ENCODE results near the gene UBASH3A. TPM values are rescaled to one million over a fixed set of nuclear protein-coding genes. Genes with fewer than 3 reads are reported as not detected.

The UBASH3A gene
- 1.7 TPM for polyA plus RNA-seq (2013)

- Histone ChIP-seq H3K4me3 (ENCODE audit: control insufficient read depth in 1 of 7, extremely low read depth in 1 of 7, insufficient read depth in 4 of 7, low read depth in 2 of 7, low read length in 6 of 7) (peak within 1 kb of the TSS in 1 of 7 experiments; percentile 1), H3K27me3 (replicated peaks in 2 of 5; ENCODE audit: control insufficient read depth in 4 of 5, insufficient read depth in 5 of 5, low read length in 4 of 5) (no peaks in the 10 kb centered on the region), H3K4me1 (ENCODE audit: control extremely low read depth in 1 of 4, control insufficient read depth in 4 of 4, insufficient read depth in 4 of 4, low read length in 3 of 4) (peaks cover 0 to 9% (median 4%) of the 10 kb centered on the region in 4 experiments), H3K27ac (ENCODE audit: insufficient read depth in 1 of 2, low read depth in 1 of 2, low read length in 2 of 2, poor library complexity in 1 of 2, severe bottlenecking in 2 of 2) (peak within 1 kb of the TSS in 1 of 2 experiments; percentile 14), H3K9me3 (ENCODE audit: control extremely low read depth in 1 of 5, control insufficient read depth in 4 of 5, insufficient read depth in 2 of 5, low read depth in 1 of 5, low read length in 4 of 5) (peaks cover 0 to 9% (median 0%) of the 10 kb centered on the region in 5 experiments), H3K36me3 (ENCODE audit: control insufficient read depth in 4 of 4, insufficient read depth in 4 of 4, low read length in 3 of 4) (no peaks in the 10 kb centered on the region)
- DNase-seq = peak; percentile 40 to 71 (median 54)
- POLR2A ChIA-PET = no interaction called here
- CTCF ChIA-PET = interaction anchor here (0.9 to 2.2 kb wide), 5 partner anchors 9 to 36 kb away, joined by 3 to 9 read pairs (median 4); no protein-coding TSS in a partner anchor
- WGBS (ENCODE audit: insufficient coverage) = 59% methylated on average over 19 of the region's 21 CpGs
Measured at GRCh38 chr21:42403611-42404231, at the start of gene UBASH3A. Gene UBASH3A, plus strand, starts transcription at chr21:42403902. Its CDS starts 44 bp downstream, at chr21:42403946.

GRCh38 chr21:42356046-42356445 lies 47.7 kb upstream of the UBASH3A start:
- WGBS (ENCODE audit: insufficient coverage) = 100% methylated on average over 2 of the region's 2 CpGs
- Histone ChIP-seq H3K27me3 (replicated peaks in 2 of 5; ENCODE audit: control insufficient read depth in 4 of 5, insufficient read depth in 5 of 5, low read length in 4 of 5) (peaks cover 0 to 2% (median 0%) of the 10 kb centered on the region in 5 experiments), H3K9me3 (ENCODE audit: control extremely low read depth in 1 of 5, control insufficient read depth in 4 of 5, insufficient read depth in 2 of 5, low read depth in 1 of 5, low read length in 4 of 5) (peaks cover 0 to 23% (median 14%) of the 10 kb centered on the region in 5 experiments), H3K4me1 (ENCODE audit: control extremely low read depth in 1 of 4, control insufficient read depth in 4 of 4, insufficient read depth in 4 of 4, low read length in 3 of 4) (no peaks in the 10 kb centered on the region), H3K36me3 (ENCODE audit: control insufficient read depth in 4 of 4, insufficient read depth in 4 of 4, low read length in 3 of 4) (no peaks in the 10 kb centered on the region), H3K4me3 (ENCODE audit: control insufficient read depth in 1 of 7, extremely low read depth in 1 of 7, insufficient read depth in 4 of 7, low read depth in 2 of 7, low read length in 6 of 7) (no peak overlapping the region), H3K27ac (ENCODE audit: insufficient read depth in 1 of 2, low read depth in 1 of 2, low read length in 2 of 2, poor library complexity in 1 of 2, severe bottlenecking in 2 of 2) (no peak overlapping the region)
- CTCF ChIA-PET = no interaction called here
- DNase-seq = no peak
- POLR2A ChIA-PET = no interaction called here

- 82% methylated on average over 6 of the region's 6 CpGs for whole genome bisulfite sequencing (ENCODE audit: insufficient coverage)
- Histone ChIP-seq H3K4me1 (ENCODE audit: control extremely low read depth in 1 of 4, control insufficient read depth in 4 of 4, insufficient read depth in 4 of 4, low read length in 3 of 4) (no peaks in the 10 kb centered on the region), H3K9me3 (ENCODE audit: control extremely low read depth in 1 of 5, control insufficient read depth in 4 of 5, insufficient read depth in 2 of 5, low read depth in 1 of 5, low read length in 4 of 5) (peaks cover 0 to 23% (median 14%) of the 10 kb centered on the region in 5 experiments), H3K36me3 (ENCODE audit: control insufficient read depth in 4 of 4, insufficient read depth in 4 of 4, low read length in 3 of 4) (no peaks in the 10 kb centered on the region), H3K4me3 (ENCODE audit: control insufficient read depth in 1 of 7, extremely low read depth in 1 of 7, insufficient read depth in 4 of 7, low read depth in 2 of 7, low read length in 6 of 7) (no peak overlapping the region), H3K27ac (ENCODE audit: insufficient read depth in 1 of 2, low read depth in 1 of 2, low read length in 2 of 2, poor library complexity in 1 of 2, severe bottlenecking in 2 of 2) (no peak overlapping the region), H3K27me3 (replicated peaks in 2 of 5; ENCODE audit: control insufficient read depth in 4 of 5, insufficient read depth in 5 of 5, low read length in 4 of 5) (peaks cover 0 to 4% (median 0%) of the 10 kb centered on the region in 5 experiments)
- no peak for DNase-seq
- POLR2A ChIA-PET = no interaction called here
- CTCF ChIA-PET = interaction anchor here (1.1 kb wide), 1 partner anchor 13 kb away, joined by 3 read pairs; no protein-coding TSS in a partner anchor
Measured at GRCh38 chr21:42356650-42357049, 47.1 kb upstream of the UBASH3A start.

- CTCF ChIA-PET = interaction anchor here (1.1 to 1.4 kb wide), 3 partner anchors 12 to 89 kb away, joined by 3 to 4 read pairs (median 3); no protein-coding TSS in a partner anchor
- DNase-seq = no peak
- POLR2A ChIA-PET = no interaction called here
Measured at GRCh38 chr21:42357307-42357706, 46.4 kb upstream of the UBASH3A start.

GRCh38 chr21:42358261-42358660 lies 45.4 kb upstream of the UBASH3A start:
- no peaks in the 10 kb centered on the region for H3K36me3 ChIP-seq (ENCODE audit: control insufficient read depth in 4 of 4, insufficient read depth in 4 of 4, low read length in 3 of 4)
- peaks cover 0 to 23% (median 14%) of the 10 kb centered on the region in 5 experiments for H3K9me3 ChIP-seq (ENCODE audit: control extremely low read depth in 1 of 5, control insufficient read depth in 4 of 5, insufficient read depth in 2 of 5, low read depth in 1 of 5, low read length in 4 of 5)
- peaks cover 0 to 6% (median under 1%) of the 10 kb centered on the region in 5 experiments for H3K27me3 ChIP-seq (replicated peaks in 2 of 5; ENCODE audit: control insufficient read depth in 4 of 5, insufficient read depth in 5 of 5, low read length in 4 of 5)
- ChIA-PET POLR2A (no interaction called here), CTCF (interaction anchor here (1.3 to 1.4 kb wide), 2 partner anchors 23 to 88 kb away, joined by 3 to 4 read pairs; no protein-coding TSS in a partner anchor)
- no peak for DNase-seq
- no peaks in the 10 kb centered on the region for H3K4me1 ChIP-seq (ENCODE audit: control extremely low read depth in 1 of 4, control insufficient read depth in 4 of 4, insufficient read depth in 4 of 4, low read length in 3 of 4)
- no peak overlapping the region for H3K27ac ChIP-seq (ENCODE audit: insufficient read depth in 1 of 2, low read depth in 1 of 2, low read length in 2 of 2, poor library complexity in 1 of 2, severe bottlenecking in 2 of 2)
- 97% methylated on average over 12 of the region's 12 CpGs for WGBS (ENCODE audit: insufficient coverage)
- H3K4me3 ChIP-seq (ENCODE audit: control insufficient read depth in 1 of 7, extremely low read depth in 1 of 7, insufficient read depth in 4 of 7, low read depth in 2 of 7, low read length in 6 of 7) = no peak overlapping the region

More at GRCh38 chr21:42357307-42357706, 46.4 kb upstream of the UBASH3A start:
- Histone ChIP-seq H3K4me3 (ENCODE audit: control insufficient read depth in 1 of 7, extremely low read depth in 1 of 7, insufficient read depth in 4 of 7, low read depth in 2 of 7, low read length in 6 of 7) (no peak overlapping the region), H3K27me3 (replicated peaks in 2 of 5; ENCODE audit: control insufficient read depth in 4 of 5, insufficient read depth in 5 of 5, low read length in 4 of 5) (peaks cover 0 to 6% (median 0%) of the 10 kb centered on the region in 5 experiments), H3K27ac (ENCODE audit: insufficient read depth in 1 of 2, low read depth in 1 of 2, low read length in 2 of 2, poor library complexity in 1 of 2, severe bottlenecking in 2 of 2) (no peak overlapping the region), H3K4me1 (ENCODE audit: control extremely low read depth in 1 of 4, control insufficient read depth in 4 of 4, insufficient read depth in 4 of 4, low read length in 3 of 4) (no peaks in the 10 kb centered on the region), H3K36me3 (ENCODE audit: control insufficient read depth in 4 of 4, insufficient read depth in 4 of 4, low read length in 3 of 4) (no peaks in the 10 kb centered on the region), H3K9me3 (ENCODE audit: control extremely low read depth in 1 of 5, control insufficient read depth in 4 of 5, insufficient read depth in 2 of 5, low read depth in 1 of 5, low read length in 4 of 5) (peaks cover 0 to 23% (median 14%) of the 10 kb centered on the region in 5 experiments)
- WGBS (ENCODE audit: insufficient coverage) = no CpG with 5 or more reads among the region's 3 CpGs

GRCh38 chr21:42358937-42359336 lies 44.8 kb upstream of the UBASH3A start:
- ChIA-PET CTCF (no interaction called here), POLR2A (no interaction called here)
- H3K27ac ChIP-seq (ENCODE audit: insufficient read depth in 1 of 2, low read depth in 1 of 2, low read length in 2 of 2, poor library complexity in 1 of 2, severe bottlenecking in 2 of 2) = no peak overlapping the region

GRCh38 chr21:42360317-42360716 lies 43.4 kb upstream of the UBASH3A start:
- peaks cover 0 to 6% (median 2%) of the 10 kb centered on the region in 5 experiments for H3K27me3 ChIP-seq (replicated peaks in 2 of 5; ENCODE audit: control insufficient read depth in 4 of 5, insufficient read depth in 5 of 5, low read length in 4 of 5)
- peaks cover 0 to 22% (median 13%) of the 10 kb centered on the region in 5 experiments for H3K9me3 ChIP-seq (ENCODE audit: control extremely low read depth in 1 of 5, control insufficient read depth in 4 of 5, insufficient read depth in 2 of 5, low read depth in 1 of 5, low read length in 4 of 5)
- no peak overlapping the region for H3K4me3 ChIP-seq (ENCODE audit: control insufficient read depth in 1 of 7, extremely low read depth in 1 of 7, insufficient read depth in 4 of 7, low read depth in 2 of 7, low read length in 6 of 7)
- POLR2A ChIA-PET = no interaction called here
- H3K4me1 ChIP-seq (ENCODE audit: control extremely low read depth in 1 of 4, control insufficient read depth in 4 of 4, insufficient read depth in 4 of 4, low read length in 3 of 4) = peaks cover 0 to 8% (median 6%) of the 10 kb centered on the region in 4 experiments
- H3K27ac ChIP-seq (ENCODE audit: insufficient read depth in 1 of 2, low read depth in 1 of 2, low read length in 2 of 2, poor library complexity in 1 of 2, severe bottlenecking in 2 of 2) = no peak overlapping the region
- CTCF ChIA-PET = interaction anchor here (1.1 to 1.3 kb wide), 3 partner anchors 9 to 68 kb away, joined by 3 read pairs; no protein-coding TSS in a partner anchor
- 67% methylated on average over 2 of the region's 2 CpGs for WGBS (ENCODE audit: insufficient coverage)
- no peak for DNase-seq
- no peaks in the 10 kb centered on the region for H3K36me3 ChIP-seq (ENCODE audit: control insufficient read depth in 4 of 4, insufficient read depth in 4 of 4, low read length in 3 of 4)

More at GRCh38 chr21:42358937-42359336, 44.8 kb upstream of the UBASH3A start:
- Histone ChIP-seq H3K4me3 (ENCODE audit: control insufficient read depth in 1 of 7, extremely low read depth in 1 of 7, insufficient read depth in 4 of 7, low read depth in 2 of 7, low read length in 6 of 7) (no peak overlapping the region), H3K9me3 (ENCODE audit: control extremely low read depth in 1 of 5, control insufficient read depth in 4 of 5, insufficient read depth in 2 of 5, low read depth in 1 of 5, low read length in 4 of 5) (peaks cover 0 to 23% (median 14%) of the 10 kb centered on the region in 5 experiments), H3K36me3 (ENCODE audit: control insufficient read depth in 4 of 4, insufficient read depth in 4 of 4, low read length in 3 of 4) (no peaks in the 10 kb centered on the region), H3K4me1 (ENCODE audit: control extremely low read depth in 1 of 4, control insufficient read depth in 4 of 4, insufficient read depth in 4 of 4, low read length in 3 of 4) (no peaks in the 10 kb centered on the region), H3K27me3 (replicated peaks in 2 of 5; ENCODE audit: control insufficient read depth in 4 of 5, insufficient read depth in 5 of 5, low read length in 4 of 5) (peaks cover 0 to 6% (median 2%) of the 10 kb centered on the region in 5 experiments)
- WGBS (ENCODE audit: insufficient coverage) = 95% methylated on average over 12 of the region's 13 CpGs
- DNase-seq = no peak

Data from common myeloid progenitor, CD34-positive (primary cell).